Heart left ventricle (tissue), 13 donors: ENCODE results near the gene PRR29.

Experiments
- CTCF ChIP-seq, 12 donors: fragments of 200-600 bp; sonication (generic) in 4 of 12; IDR thresholded peaks; one replicate each; pipeline versions ENCODE4 v1.5.0 to v1.8.0; 2018 to 2022; ENCODE audit warnings: antibody characterized with exemption in 12 of 12, mild to moderate bottlenecking in 5 of 12
- POLR2A ChIP-seq, 2 donors: fragments of 450-650 bp; IDR thresholded peaks; one replicate each; pipeline ENCODE4 v1.6.1; 2017; ENCODE audit warnings: antibody characterized with exemption in 2 of 2, mild to moderate bottlenecking in 2 of 2, moderate library complexity in 2 of 2
- donor health status: ischemic (EF 13 %, LVEDD 7.1; RV severe dilation, severe dysfunction).
- donor health status: DM: no; HTN: yes; CAD: no.
- donor health status: DM: no; HTN: no; CAD: no.
- donor health status: ischemic (EF 25% LVEDD 6.9; RV normal size, moderate dysfunction).
- donor health status: ischemic (EF 25% LVEDD 5.7; RV mildly dilated, moderate dysfunction).
- donor health status: ischemic (EF 35%, LVEDD 5.7; RV mildly dilated, moderate dysfunction).
- donor health status: nonischemic (EF 11% LVEDD 7.7; RV severe dilation, severe dysfunction).
- donor health status: DM: yes; HTN: yes; CAD: no.
- donor health status: PGD.
- donor health status: ischemic (EF 29% LVEDD 5.4; RV normal size, mild dysfunction).
- donor health status: nonischemic (EF 23%, LVEDD 6.1; RV moderate dilation, normal function).

GRCh38 chr17:63988127-63988478, 10.0 kb upstream of the PRR29 start:
- TF ChIP-seq CTCF (IDR thresholded peaks at IDR 0.05) (no peak), POLR2A (IDR thresholded peaks at IDR 0.05) (no peak)
